Choroid plexus epithelial cell (primary cell): ENCODE results near the gene AIFM2.
"Not testable (repeated sequence)": the region's sequence is repeated elsewhere in the genome, so short reads cannot be mapped to it uniquely, and the experiment has no call there.

Experiments used
- DNase-seq: peaks from one replicate; pipeline ENCODE4 v3.0.0-alpha.2; 2010; ENCODE audit warnings: low read depth
- H3K4me3 ChIP-seq: 2 replicates; pipeline ENCODE4 v1.5.1; 2011; ENCODE audit warnings: low read depth, mild to moderate bottlenecking, control low read depth, low read length, moderate library complexity
- TF ChIP-seq, protein P1 (sequence below): conservative IDR thresholded peaks from 2 replicates; pipeline ENCODE4 v1.5.1; 2011; ENCODE audit warnings: low read depth, mild to moderate bottlenecking, control low read depth, inconsistent platforms, low read length, moderate library complexity

Gene AIFM2

DNA sequence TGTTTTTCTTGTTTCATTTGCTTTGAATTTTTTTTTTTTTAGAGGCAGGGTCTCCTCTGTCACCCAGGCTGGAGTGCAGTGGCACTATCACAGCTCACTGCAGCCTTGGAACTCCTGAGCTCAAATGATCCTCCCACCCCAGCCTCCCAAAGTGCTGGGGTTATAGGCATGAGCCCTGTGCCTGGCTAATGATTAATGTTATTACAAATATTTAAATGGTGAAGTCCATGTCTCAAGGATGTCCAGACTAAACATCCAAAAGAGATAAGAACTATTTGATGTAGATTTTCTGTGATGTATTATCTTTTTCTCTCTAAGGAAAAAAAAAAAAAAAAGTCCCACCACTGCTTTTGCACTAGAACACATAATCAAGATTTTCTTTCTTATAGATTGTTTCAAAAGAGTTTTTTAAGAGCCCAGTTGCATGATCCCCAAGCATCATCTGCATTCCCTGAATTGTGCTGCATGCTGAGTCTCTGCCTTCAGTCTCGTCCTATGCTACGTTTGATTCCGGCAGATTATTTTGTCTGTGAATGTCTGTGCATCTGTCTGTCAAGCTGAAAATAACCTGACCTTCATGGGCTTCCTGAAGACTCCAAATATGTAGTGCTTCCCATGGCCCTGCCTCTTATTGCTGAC lies 46.5 kb downstream of the AIFM2 start:
- DNase-seq = no peak
- no peak overlapping the region for H3K4me3 ChIP-seq
- TF ChIP-seq, protein P1, sequence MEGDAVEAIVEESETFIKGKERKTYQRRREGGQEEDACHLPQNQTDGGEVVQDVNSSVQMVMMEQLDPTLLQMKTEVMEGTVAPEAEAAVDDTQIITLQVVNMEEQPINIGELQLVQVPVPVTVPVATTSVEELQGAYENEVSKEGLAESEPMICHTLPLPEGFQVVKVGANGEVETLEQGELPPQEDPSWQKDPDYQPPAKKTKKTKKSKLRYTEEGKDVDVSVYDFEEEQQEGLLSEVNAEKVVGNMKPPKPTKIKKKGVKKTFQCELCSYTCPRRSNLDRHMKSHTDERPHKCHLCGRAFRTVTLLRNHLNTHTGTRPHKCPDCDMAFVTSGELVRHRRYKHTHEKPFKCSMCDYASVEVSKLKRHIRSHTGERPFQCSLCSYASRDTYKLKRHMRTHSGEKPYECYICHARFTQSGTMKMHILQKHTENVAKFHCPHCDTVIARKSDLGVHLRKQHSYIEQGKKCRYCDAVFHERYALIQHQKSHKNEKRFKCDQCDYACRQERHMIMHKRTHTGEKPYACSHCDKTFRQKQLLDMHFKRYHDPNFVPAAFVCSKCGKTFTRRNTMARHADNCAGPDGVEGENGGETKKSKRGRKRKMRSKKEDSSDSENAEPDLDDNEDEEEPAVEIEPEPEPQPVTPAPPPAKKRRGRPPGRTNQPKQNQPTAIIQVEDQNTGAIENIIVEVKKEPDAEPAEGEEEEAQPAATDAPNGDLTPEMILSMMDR = no peak

DNA sequence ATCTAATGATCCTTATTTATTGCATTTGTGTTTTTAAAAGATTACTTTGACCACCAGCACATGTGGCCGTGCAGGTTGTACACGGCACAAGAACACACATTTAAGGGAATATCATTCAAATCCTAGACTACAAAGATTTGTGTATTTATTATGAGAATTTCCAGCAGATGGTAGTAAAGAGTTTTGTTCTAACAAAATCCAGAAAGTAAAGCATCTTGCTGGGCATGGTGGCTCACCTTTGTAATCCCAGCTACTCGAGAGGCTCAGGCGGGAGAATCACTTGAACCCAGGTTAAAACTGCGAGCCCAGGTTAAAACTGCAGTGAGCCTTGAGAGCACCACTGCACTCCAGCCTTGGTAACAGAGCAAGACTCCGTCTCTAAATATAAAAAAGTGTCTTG lies 48.4 kb downstream of the AIFM2 start:
- no peak overlapping the region for H3K4me3 ChIP-seq
- peak; percentile 9 for DNase-seq
- TF ChIP-seq, protein P1 = peak; percentile 4

DNA sequence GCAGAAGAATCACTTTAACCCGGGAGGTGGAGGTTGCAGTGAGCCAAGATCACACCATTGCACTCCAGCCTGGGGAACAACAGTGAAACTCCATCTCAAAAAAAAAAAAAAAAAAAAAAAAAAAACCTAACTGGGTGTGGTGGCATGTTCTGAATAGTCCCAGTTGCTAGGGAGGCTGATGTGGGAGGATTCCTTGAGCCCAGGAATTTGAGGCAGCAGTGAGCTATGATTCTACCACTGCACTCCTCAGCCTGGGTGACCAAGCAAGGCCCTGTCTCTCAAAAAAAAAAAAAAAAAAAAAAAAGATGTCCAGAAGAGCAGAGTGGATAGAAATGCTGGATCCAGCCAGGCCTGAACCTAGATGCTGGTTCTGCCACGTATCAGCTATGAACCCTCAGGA lies 51.8 kb downstream of the AIFM2 start:
- not testable (repeated sequence) for H3K4me3 ChIP-seq, DNase-seq

DNA sequence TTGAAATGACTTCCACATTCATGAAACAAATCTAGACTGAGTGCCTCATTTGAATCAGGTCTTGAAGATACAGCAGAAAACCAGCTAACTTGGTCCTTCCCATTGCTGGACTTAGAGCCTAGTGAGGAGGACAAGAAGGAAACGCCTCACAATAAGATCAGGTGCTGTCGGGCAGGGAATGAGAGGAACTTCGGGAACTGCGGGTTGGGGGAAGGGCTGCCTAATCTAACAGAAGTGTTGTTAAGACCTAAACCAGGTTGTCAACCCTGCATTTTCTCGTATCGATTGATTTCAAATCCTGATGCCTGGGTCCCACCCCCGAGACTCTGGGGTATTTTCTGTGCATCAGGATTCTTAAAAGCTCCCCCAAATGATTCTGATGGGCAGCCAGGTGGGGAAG lies 53.7 kb downstream of the AIFM2 start:
- H3K4me3 ChIP-seq = no peak overlapping the region
- no peak for DNase-seq
- TF ChIP-seq, protein P1 = no peak

DNA sequence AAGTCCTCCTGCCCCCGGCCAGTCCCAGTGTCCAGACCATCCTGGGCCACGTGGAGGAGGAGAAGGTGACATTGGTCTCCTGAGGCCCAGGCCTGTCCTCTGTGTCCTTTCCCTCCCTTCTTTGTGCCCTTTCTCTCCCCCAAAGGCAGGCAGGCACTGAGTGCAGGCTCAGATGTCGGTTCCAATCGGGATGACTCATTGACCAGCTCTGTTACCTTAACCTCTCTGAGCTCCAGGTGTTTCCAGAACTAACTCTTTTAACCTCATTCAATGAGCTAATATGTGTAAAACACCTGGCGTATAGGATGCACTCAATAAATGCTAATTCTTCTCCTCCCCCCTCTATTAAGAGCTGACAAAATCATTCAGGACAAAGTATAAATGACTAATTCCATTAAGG lies 54.3 kb downstream of the AIFM2 start:
- H3K4me3 ChIP-seq = no peak overlapping the region
- DNase-seq = no peak
- TF ChIP-seq, protein P1 = no peak

DNA sequence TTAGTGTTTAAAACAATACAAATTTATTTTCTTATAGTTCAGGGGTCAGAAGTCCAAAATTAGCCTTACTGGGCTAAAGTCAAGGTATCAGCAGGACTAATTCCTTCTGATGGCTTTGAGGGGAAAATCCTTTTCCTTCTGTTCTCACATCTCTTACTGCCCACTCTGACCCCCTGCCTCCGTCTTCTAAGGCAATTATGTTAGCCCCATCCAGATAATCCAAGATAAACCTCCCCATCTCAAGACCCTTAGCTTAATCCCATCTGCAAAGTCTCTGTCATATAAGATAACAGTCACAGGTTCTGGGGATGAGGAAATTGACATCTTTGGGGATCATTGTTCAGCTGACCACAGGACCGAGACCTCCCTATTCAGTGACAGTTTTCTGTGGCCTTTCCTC lies 57.7 kb downstream of the AIFM2 start:
- TF ChIP-seq, protein P1 = no peak
- DNase-seq = no peak
- no peak overlapping the region for H3K4me3 ChIP-seq

DNA sequence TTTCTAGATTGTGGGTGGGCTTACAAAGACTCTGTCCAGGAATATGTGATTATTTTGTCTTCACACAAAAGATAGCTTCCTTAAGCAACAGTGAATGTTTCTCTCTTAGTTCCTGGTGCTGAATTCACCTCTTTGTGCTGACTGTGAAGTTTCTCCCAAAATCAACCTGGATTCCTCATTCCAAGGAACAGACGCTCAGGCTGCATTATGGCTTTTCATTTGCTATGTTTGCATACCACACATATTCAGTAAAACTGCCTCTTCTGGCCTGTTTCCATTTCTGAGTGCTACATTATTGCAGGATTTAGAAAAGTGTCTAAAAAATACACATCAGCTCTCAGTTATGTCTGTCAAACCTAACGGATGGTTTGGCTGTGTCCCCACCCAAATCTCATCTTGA lies 58.5 kb downstream of the AIFM2 start:
- DNase-seq = peak; percentile 25
- H3K4me3 ChIP-seq = no peak overlapping the region
- TF ChIP-seq, protein P1 = no peak
